Endometrium (tissue), 2 donors: ENCODE measurements around the gene ZNF471.

Experiments used
- FAIRE-seq: peaks from 2 replicates; lab custom pipeline; 2012; peaks lifted over from hg19 to GRCh38; lab: Jason Lieb, UNC
- donor health status: control.
- donor health status: control.

ZNF471 gene

DNA sequence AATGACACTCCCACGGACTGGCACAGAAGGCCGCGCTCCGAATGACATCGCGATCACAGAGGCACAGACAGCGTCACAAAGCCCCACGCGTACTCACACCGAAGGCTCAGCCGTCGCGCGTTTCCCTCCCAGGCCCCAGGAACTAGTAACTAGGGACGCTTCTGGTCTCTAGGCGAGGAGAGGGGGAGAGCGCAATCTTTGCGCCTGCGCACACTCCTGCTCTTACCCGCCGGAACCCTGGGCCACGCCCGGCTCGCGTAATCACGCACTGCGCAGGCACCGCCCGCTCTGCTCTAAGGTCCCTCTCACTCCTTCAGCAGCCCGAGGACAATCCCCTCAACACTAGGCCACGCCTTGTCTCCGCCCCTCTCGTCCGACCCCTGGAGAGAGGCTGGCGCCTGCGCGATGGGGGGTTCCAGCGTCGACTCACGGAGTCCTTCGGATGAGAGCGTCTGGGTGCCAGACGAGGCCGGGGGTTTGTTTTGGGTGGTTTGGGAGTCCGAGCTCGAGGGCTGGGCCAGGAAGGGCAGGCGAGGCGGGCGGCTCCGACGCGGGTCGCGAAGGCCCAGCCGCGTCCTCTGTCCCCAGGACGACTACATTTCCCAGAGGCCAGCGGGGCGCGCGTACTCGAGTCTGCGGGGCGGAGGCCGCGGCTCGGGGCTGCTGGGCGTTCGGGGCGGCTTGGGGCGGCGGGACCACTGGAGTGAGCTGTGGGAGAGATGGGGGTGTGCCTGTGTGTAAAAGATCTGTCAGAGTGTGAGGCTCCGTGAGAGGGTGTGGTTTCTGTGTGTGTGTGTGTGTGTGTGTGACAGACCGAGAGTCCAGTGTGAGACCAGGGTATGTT, at the start of gene ZNF471:
TSS of gene ZNF471 (plus strand) at position 410 of the 844 bp plus-strand sequence. CDS start 3,717 bp downstream, outside the sequence.
- peak; percentile 96 for FAIRE-seq

DNA sequence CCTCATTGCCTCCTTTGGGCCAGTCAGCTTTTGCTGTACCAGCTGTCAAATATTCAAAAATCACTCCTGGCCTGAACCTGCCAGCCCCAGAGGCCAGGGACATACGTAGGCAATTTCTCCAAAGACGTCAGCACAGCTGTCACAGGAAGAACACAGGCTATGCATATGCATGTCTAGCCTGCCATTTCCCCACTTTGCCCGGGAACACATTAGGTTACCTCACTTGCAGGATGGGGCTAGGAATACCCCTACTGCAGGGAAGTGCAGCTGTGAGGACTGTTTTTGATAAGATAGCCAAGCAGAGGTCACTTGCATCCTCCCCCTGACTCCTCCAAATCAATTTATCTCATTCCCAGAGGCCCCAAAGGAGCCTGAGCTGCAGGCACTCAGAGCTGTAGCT, 33.3 kb upstream of the ZNF471 start:
- no peak for FAIRE-seq

DNA sequence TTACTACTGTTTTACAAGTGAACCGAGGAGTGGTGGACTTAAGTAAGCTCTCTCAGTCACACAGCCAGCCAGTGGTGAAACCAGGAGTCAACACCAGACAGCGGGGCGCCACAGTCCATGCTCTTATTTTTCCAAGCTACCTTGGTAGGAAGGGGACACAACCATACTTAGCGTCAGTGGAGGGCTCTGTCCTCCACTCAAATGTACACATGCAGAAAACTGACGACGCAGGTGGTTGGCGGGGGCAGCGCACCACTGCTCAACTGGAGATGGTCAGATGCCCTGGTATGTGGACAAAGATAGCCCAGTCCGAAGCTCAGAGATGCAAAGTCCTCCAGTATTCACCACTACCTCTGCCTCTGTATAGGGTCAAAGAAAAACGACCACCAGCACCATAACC, 31.6 kb upstream of the ZNF471 start:
- FAIRE-seq = no peak

DNA sequence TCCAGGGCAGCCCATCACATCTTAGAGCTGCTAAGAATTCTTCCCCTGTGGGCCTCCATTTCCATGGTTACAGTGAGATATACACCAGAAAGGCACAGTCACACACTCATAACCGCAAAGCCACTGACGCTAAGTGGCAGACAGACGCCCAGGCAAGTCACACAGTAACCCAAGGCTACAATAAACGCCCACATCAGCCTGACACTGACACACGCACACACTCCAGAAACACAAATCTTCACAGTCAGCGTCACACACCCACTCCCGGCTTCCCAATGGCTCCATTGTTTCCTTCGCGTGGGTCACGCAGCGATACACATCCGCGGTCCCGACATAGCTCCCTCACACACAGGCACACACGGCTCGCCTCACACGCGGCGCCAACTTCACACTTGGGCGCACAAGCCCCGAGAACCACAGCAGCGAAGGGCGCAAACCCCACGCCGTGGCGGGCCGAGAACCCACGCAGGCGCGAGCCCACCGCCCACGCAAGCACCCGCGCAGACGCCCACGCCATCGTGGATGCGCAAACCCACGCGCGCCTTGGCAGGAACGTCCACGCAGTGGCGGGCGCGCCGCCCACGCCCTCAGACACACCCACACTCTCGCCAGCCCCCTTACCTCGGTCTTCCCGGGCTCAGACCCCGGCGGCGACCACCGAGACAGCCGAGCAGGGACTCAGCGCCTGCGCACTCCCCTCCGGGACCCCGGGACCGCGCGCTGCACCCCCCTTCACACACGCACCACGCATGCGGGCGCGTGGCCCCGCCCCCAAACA, 30.8 kb upstream of the ZNF471 start, which contains the start of gene ZNF667:
TSS of gene ZNF667 (minus strand) at position 695 of the 778 bp plus-strand sequence. CDS start 14,975 bp downstream, outside the sequence.
- no peak for FAIRE-seq

DNA sequence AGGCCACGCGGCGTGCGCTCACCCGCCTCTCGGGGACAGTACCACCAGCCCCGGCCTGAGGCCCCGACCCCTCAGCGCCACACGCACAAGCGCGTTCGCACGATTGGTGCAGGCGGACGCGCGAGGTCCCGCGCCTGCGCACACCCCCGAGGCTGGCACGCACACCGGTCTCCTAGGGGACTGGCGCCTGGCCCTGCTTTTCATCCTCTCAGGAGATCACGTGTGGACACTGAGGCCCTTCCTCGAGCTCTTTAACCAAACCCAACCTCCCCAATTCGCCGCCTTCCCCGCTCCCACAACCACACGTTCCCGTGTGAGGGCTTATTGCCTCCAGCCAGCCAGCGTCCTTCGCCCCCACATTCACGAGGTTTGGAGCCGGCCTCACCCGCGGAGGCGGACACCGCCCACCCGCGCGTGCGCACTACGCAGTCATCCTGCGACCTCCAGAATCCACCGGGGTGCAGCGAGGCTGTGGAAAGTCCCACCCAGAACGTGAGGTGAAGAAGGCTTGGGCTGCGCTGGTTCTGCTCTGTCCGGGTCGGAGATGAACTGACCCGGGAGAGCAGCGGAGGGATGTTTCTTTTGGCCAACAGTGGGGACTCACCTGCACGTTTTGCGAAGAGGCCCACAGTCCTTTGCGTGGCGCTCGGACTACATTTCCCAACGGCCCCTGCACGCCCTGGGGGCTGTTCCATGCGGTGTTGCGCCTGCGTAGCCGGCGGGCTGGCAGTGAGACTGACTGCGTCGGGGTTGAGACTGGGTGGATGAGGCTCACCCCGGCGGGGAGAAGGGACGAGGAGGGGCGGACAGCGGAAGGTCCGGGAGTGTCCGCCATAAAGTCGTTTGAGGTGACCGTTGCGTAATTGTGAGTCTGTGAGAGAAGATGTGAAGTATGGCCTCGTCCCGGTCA, 30.0 kb upstream of the ZNF471 start:
- no peak for FAIRE-seq

DNA sequence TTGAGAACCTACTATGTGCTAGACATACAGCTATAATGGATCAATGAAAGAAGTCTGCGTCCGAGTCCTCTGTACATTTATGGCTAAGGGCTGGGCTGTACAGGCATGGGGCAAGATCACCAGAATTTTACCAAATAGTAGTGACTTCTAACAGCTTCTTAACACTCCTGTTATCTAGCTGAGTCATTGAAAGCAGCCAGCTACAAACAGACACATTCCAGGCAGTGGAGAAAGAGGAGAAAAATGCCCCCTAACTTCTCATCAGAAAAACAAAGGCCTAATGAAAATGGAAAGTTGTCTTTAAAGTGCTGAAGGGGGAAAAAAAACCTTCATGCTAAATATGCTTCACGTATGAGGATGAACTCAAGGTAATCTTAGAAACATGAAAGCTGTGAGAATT, 16.3 kb upstream of the ZNF471 start:
- no peak for FAIRE-seq

DNA sequence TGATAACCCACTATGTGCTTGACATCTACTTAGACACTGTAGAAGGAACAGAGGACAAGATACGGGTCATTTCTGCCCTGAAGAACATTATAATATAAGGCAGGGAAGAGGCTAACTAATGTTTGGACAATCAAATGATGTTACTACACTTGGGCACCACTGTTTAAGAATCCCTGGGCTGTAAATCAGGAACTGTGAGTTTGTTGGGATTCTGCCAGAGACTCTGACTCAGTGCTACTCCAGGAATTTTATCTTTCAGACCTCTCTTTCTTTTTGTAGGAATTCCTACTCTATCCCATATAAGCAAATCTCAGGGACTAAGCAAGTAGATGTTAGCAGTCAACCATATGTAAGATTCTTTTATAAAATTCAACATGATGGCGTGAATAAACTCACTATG, 3.1 kb upstream of the ZNF471 start:
- no peak for FAIRE-seq

DNA sequence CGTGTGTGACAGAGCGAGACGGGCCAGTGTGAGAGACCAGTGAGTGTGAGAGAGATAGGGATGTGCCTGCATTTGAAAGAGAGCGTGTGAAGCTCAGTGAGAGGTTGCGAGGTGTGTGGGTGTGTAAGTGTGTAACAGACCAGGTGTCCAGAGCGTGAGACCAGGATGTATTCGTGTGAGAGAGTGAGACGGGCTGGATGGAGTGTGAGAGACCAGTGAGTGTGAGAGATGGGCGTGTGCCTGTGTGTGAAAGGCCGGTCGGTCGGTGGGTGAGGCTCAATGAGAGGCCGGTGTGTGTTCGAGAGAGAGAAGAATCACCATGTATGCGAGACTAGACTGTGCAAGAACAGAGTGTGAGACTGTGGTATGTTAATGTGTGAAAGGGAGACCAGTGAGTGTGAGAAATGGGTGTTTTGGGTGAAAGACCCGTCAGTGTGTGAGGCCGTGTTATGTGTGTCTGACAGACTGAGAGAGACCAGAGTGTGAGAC, 679 bp downstream of the ZNF471 start:
- FAIRE-seq = no peak

DNA sequence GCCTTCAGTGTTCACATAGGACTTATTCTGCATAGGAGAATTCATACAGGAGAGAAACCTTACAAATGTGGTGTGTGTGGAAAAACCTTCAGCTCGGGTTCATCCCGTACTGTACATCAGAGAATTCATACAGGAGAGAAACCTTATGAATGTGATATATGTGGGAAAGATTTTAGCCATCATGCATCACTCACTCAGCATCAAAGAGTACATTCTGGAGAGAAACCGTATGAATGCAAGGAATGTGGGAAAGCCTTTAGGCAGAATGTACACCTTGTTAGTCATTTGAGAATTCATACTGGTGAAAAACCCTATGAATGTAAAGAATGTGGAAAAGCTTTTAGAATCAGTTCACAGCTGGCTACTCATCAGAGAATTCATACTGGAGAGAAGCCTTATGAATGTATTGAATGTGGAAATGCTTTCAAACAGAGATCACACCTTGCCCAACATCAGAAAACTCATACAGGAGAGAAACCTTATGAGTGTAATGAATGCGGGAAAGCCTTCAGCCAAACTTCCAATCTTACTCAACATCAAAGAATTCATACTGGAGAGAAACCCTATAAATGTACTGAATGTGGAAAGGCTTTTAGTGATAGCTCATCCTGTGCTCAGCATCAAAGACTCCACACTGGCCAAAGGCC, 17.7 kb downstream of the ZNF471 start:
- FAIRE-seq = no peak

DNA sequence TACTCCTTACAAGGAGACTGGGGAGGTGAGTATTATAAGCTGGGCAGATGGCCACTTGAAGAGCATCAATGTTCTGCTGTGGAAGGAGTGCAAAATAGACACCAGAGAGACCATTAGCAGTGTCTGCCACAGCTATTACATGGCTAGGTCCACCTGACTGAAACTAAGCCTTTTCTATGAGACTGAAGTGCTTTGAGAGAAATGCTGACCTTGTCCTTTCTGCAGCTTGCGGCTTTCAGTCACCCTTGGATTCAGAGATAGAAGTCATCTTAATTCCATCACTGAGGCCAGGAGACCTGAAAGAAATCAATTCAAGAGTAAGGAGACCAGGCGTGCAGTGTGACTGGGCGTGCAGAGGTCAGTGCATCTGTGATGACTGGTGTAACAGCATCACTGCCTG, 29.8 kb downstream of the ZNF471 start:
- no peak for FAIRE-seq

DNA sequence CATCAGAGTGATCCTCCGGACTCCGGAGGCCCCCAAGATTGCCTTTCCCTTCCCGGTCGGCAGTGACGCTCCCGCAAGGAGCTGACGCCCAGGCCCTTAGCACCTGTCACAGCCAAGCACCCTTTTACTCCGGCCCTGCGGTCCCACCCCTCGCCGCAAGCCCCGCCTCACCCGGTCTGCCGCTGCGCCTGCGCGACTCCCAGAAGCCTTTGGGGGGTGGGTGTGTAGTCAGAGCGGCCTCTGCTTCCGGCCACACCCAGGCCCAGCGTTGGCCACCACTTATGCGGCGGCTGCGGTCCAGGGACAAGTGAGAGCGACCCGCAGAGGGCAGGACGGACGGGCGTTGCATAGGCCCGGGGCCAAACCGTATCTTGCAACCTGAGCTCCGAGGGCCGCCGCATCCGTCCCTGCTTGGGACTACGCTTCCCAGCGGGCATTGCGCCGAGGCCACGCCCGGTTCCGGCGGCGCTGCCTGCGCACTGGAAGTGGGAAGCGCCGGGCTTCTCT, 30.7 kb downstream of the ZNF471 start:
- FAIRE-seq = no peak

DNA sequence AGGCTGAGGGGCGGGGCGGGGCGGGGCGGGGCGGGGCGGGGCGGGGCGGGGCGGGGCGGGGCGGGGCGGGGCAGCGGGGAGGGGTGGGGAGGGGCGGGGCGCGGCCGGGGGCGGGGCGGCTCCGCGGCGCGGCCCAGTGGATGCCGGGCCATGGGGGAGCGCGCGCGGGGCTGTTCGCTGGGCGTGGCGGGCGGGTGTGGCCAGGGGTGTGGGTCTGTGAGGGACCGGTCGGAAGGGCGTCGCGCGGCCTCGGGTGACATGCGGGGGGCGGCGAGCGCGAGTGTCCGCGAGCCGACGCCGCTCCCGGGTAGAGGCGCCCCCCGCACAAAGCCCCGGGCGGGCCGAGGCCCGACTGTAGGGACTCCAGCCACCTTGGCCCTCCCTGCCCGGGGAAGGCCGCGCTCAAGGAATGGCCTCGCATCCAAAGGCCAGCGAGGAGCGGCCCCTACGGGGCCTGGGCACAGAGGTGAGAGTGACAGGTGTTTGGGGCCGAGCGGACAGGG, 31.2 kb downstream of the ZNF471 start, which contains the start of gene ZFP28:
TSS of gene ZFP28 (plus strand) at position 188 of the 503 bp plus-strand sequence. CDS start at position 259, 71 bp downstream.
- FAIRE-seq = no peak

DNA sequence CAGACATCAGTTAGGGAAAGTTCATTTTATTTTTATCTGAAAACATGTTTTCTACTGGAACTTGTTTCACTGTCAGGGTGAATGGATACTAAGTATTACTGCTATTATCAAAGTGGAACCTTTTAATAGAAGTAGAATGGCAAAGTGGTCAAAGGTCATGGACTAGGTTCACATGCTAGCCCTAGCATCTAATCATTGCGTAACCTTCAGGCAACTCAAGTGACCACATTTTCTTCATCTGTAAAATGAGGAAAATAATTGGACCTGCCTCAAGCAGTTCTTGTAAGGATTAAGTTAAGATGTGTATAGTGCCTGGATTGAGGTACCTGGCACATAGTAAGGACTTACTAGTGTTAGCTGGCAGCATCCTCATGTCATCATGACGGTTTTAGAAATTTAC, 36.1 kb downstream of the ZNF471 start:
- FAIRE-seq = no peak

DNA sequence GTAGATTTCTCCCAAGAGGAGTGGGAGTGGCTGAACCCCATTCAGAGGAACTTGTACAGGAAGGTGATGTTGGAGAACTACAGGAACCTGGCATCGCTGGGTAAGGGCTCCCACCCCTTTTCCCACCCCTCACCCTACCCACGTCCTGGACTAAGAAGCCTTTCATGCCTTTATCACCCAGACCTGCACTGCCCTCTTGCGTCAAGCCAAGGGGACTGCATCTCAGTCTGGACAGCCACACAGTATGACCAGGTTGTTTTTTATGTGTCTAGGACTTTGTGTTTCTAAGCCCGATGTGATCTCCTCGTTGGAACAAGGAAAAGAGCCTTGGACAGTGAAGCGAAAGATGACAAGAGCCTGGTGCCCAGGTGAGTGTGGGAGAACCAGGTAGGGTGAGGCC, 39.9 kb downstream of the ZNF471 start:
- FAIRE-seq = no peak

DNA sequence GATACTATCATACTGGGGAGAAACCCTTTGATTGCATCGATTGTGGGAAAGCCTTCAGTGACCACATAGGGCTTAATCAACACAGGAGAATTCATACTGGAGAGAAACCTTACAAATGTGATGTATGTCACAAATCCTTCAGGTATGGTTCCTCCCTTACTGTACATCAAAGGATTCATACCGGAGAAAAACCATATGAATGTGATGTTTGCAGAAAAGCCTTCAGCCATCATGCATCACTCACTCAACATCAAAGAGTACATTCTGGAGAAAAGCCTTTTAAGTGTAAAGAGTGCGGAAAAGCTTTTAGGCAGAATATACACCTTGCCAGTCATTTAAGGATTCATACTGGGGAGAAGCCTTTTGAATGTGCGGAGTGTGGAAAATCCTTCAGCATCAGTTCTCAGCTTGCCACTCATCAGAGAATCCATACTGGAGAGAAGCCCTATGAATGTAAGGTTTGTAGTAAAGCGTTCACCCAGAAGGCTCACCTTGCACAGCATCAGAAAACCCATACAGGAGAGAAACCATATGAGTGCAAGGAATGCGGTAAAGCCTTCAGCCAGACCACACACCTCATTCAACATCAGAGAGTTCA, 46.7 kb downstream of the ZNF471 start:
- FAIRE-seq = no peak

DNA sequence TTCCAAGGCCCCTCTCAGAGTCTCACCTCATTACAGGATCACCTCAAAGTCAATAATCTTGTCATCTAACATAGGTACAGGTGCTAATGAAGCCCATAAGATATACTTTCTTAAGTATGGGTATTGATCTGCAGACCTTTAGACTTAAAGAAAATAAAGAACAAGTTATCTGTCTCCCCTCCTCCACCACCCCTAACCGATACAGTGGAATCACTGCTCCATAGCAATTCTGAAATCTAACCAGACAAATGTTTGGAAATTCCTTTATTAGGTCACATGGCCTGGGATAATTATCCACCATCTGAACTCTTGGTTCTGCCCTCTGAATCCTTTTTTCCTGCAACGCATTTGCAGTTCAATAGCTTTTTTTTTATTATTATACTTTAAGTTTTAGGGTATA, 55.1 kb downstream of the ZNF471 start:
- no peak for FAIRE-seq

DNA sequence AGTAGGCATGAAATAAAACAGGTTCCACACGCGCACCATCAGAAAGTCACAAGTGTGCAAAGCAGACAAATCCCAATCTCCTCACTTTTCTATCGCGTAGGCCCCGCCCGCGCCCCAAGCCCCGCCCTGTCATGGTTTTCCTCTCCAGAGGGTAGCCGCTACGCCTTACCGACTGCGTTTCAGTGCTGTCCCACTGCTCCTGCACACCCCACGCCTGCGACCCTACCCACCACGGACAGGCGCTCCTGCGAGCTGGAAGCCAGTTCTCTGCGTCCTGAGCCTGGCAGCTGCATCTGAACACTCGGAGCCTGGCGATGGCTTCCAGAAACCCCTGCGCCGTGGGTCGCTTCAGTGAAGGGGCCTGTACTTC, 59.2 kb downstream of the ZNF471 start:
- FAIRE-seq = no peak

DNA sequence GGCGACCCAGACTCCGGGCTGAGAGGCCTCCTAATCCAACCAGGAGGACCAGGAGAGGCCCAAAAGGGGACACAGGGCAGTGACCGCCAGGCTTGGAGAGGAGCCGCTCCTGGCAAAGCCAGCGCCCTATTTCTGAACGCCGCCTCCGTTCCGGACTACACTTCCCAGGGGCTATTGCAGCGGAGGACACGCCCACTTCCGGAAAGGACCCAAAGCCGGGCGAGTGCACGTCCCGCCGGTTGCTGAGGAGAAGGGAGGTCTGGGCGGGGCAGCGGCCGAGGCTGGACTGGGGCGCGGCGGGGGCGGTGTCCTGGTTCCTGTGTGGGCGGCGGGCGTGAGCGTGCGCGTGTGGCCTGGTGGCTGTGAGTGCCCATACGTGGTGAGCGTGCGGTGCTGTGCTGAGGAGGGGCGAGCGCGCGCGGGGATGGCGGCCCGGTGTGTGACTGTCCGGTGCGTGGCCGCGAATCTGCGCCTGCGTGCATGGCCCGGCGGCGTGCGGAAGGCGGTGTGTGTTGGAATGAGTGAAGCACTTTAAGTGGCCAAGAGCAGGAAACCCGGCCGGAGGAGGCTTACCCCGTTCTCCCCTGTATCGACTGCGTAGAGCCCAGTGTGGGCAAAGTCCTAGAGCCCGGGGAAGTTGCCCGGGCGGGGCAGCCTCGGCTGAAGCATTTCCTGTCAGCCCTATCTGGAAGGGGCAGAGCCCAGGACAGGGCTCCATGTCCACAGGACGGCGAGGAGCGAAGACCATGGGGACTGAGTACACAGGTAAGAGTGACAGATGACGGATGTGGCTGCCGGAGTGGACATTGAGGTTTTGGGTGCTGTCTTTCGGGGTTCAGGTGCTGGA, 59.8 kb downstream of the ZNF471 start, which contains the start of gene ZNF470:
TSS of gene ZNF470 (plus strand) at position 195 of the 847 bp plus-strand sequence. CDS start 2,844 bp downstream, outside the sequence.
- peak; percentile 29 for FAIRE-seq

DNA sequence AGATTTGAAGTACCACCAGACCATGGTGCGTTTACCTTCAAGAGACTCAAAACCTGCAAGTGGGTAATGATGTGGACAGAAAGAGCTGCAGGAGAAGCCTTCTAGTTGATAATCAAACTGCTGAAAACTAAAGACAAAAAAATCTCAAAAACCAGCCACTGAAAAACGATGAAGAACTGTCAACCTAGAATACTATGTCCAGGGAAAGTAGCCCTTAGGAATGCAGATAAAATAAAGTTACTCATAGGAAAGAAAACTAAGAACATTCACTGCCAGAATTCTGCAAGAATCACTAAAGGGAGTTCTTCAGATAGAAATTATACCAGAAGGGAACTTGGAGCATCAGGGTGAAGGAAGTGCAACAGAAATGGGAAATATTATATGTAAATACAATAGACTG, 64.9 kb downstream of the ZNF471 start:
- no peak for FAIRE-seq
